GM12878 (cell line): ENCODE data around the gene PRKN. TPM values are rescaled to one million over a fixed set of nuclear protein-coding genes. Genes with fewer than 3 reads are reported as not detected.
A peak's percentile ranks its signal among the peaks of the same experiment; 100 is the strongest.

Experiments used
- ATAC-seq: fragments of 200-7000 bp; cut with Tn5 transposase; 3 replicates; pipeline ENCODE4 v1.9.1; 2020; ENCODE audit warnings: mild to moderate bottlenecking, moderate library complexity
- BruUV-seq: library from RNA; stranded (reverse); fragments of 400-500 nt; replicated peaks from 2 replicates; lab custom pipeline; 2021; lab: Mats Ljungman, UMichigan
- CTCF ChIA-PET: fragments of 300-600 bp; sonication (Branson Sonifier 250); formaldehyde crosslinking; extraction: SDS; loops from one replicate; lab custom pipeline; 2021; ENCODE audit warnings: inconsistent platforms; lab: Yijun Ruan, JAX
- POLR2A ChIA-PET: fragments of 350-600 bp; formaldehyde crosslinking; extraction: SDS; loops from one replicate; lab custom pipeline; 2021; ENCODE audit warnings: inconsistent platforms; lab: Charles Lee
- RAD21 ChIA-PET: fragments of 300-600 bp; sonication (Branson Sonifier 250); formaldehyde crosslinking; loops from one replicate; lab custom pipeline; 2023; ENCODE audit warnings: antibody characterized with exemption; ENCODE audit not compliant: unreplicated experiment; lab: Charles Lee
- SMC1A ChIA-PET: fragments of 300-600 bp; sonication (Branson Sonifier 250); formaldehyde crosslinking; loops from one replicate; lab custom pipeline; 2023; ENCODE audit not compliant: unreplicated experiment, uncharacterized antibody; lab: Charles Lee
- DNase-seq: peaks from one replicate; pipeline ENCODE4 v3.0.0-alpha.2; 2011; ENCODE audit warnings: low read depth, low spot score
- FAIRE-seq: peaks from 3 replicates; lab custom pipeline; 2011; peaks lifted over from hg19 to GRCh38; lab: Jason Lieb, UNC
- H2AFZ ChIP-seq: 2 replicates; pipeline ENCODE4 v1.6.0; 2011; ENCODE audit warnings: low read depth, low read length, control low read depth; ENCODE audit not compliant: control insufficient read depth
- H3K27ac ChIP-seq: 2 replicates; pipeline ENCODE4 v1.5.1; 2011; ENCODE audit warnings: control low read depth; ENCODE audit not compliant: control insufficient read depth, insufficient read depth
- H3K27me3 ChIP-seq, 2 experiments: replicated peaks in 1 of 2; 2 replicates each; pipeline versions ENCODE4 v1.6.0 to v1.6.1; 2011; ENCODE audit warnings: low read length in 1 of 2; ENCODE audit not compliant: control insufficient read depth in 2 of 2, insufficient read depth in 2 of 2
- H3K36me3 ChIP-seq, 2 experiments: 2 replicates each; pipeline ENCODE4 v1.5.1; 2011; ENCODE audit warnings: low read length in 1 of 2; ENCODE audit not compliant: control insufficient read depth in 2 of 2, insufficient read depth in 2 of 2
- H3K4me1 ChIP-seq: 2 replicates; pipeline ENCODE4 v1.6.1; 2011; ENCODE audit warnings: mild to moderate bottlenecking, low read length, moderate library complexity, mixed read lengths; ENCODE audit not compliant: control insufficient read depth, insufficient read depth
- H3K4me2 ChIP-seq: 2 replicates; pipeline ENCODE4 v1.6.0; 2011; ENCODE audit warnings: control low read depth; ENCODE audit not compliant: control insufficient read depth, insufficient read depth
- H3K4me3 ChIP-seq: fragments of 200-600 bp; sonication (generic); 2 replicates; pipeline ENCODE4 v1.5.1; 2016
- H3K79me2 ChIP-seq: 2 replicates; pipeline ENCODE4 v1.6.0; 2011; ENCODE audit warnings: low read length; ENCODE audit not compliant: control insufficient read depth, insufficient read depth
- H3K9ac ChIP-seq: 2 replicates; pipeline ENCODE4 v1.8.0; 2011; ENCODE audit warnings: low read length, control low read depth, mixed read lengths; ENCODE audit not compliant: control insufficient read depth, insufficient read depth
- H3K9me3 ChIP-seq: replicated peaks from 3 replicates; pipeline ENCODE4 v1.5.1; 2011; ENCODE audit warnings: mild to moderate bottlenecking, low read length; ENCODE audit not compliant: control insufficient read depth, insufficient read depth
- H4K20me1 ChIP-seq: 2 replicates; pipeline ENCODE4 v1.6.0; 2011; ENCODE audit not compliant: control insufficient read depth, insufficient read depth
- CREB1 ChIP-seq: IDR thresholded peaks from 2 replicates; pipeline ENCODE4 v1.6.1; 2012; ENCODE audit warnings: low read depth, mild to moderate bottlenecking, inconsistent platforms
- E2F4 ChIP-seq: IDR thresholded peaks from 2 replicates; pipeline ENCODE4 v1.6.1; 2012; ENCODE audit warnings: low read depth, low read length, improper control_type of control experiment
- IRF4 ChIP-seq: IDR thresholded peaks from 2 replicates; pipeline ENCODE4 v1.6.1; 2011; ENCODE audit warnings: low read depth, low read length
- KDM1A ChIP-seq: fragments of 200-600 bp; sonication (generic); IDR thresholded peaks from 2 replicates; pipeline ENCODE4 v1.6.1; 2016; ENCODE audit warnings: borderline replicate concordance
- MTA3 ChIP-seq: IDR thresholded peaks from 2 replicates; pipeline ENCODE4 v1.6.1; 2012; ENCODE audit warnings: low read length, inconsistent platforms, borderline replicate concordance
- NFYA ChIP-seq: IDR thresholded peaks from 2 replicates; pipeline ENCODE4 v1.6.1; 2011; ENCODE audit warnings: low read depth, mild to moderate bottlenecking, low read length, improper control_type of control experiment, borderline replicate concordance
- NR2C1 ChIP-seq: fragments of 450-650 bp; IDR thresholded peaks from 2 replicates; pipeline ENCODE4 v1.6.1; 2017; ENCODE audit warnings: antibody characterized with exemption, mild to moderate bottlenecking, moderate library complexity
- PAX8 ChIP-seq: fragments of 450-650 bp; IDR thresholded peaks from 2 replicates; pipeline ENCODE4 v1.6.1; 2017; ENCODE audit warnings: mild to moderate bottlenecking, moderate library complexity
- RBBP5 ChIP-seq: fragments of 200-600 bp; sonication (generic); conservative IDR thresholded peaks from 2 replicates; pipeline ENCODE4 v1.6.1; 2016
- RFX5 ChIP-seq: IDR thresholded peaks from 2 replicates; pipeline ENCODE4 v1.6.1; 2011; ENCODE audit warnings: low read depth, low read length, improper control_type of control experiment
- SMAD5 ChIP-seq: IDR thresholded peaks from 2 replicates; pipeline ENCODE4 v1.6.1; 2016; ENCODE audit warnings: antibody characterized with exemption, low read depth
- SRF ChIP-seq, 2 experiments: IDR thresholded peaks; 2 replicates each; pipeline ENCODE4 v1.6.1; 2011; ENCODE audit warnings: low read depth in 2 of 2, low read length in 2 of 2, mild to moderate bottlenecking in 1 of 2, moderate library complexity in 1 of 2
- YY1 ChIP-seq: IDR thresholded peaks from 2 replicates; pipeline ENCODE4 v1.6.1; 2011; ENCODE audit warnings: low read depth, mild to moderate bottlenecking, low read length
- ZNF24 ChIP-seq: fragments of 450-650 bp; IDR thresholded peaks from 2 replicates; pipeline ENCODE4 v1.6.1; 2017; ENCODE audit warnings: antibody characterized with exemption, mild to moderate bottlenecking
- ZNF687 ChIP-seq: fragments of 450-650 bp; IDR thresholded peaks from 2 replicates; pipeline ENCODE4 v1.6.1; 2017; ENCODE audit warnings: mild to moderate bottlenecking, moderate library complexity
- WGBS: methylation state at CpG from one replicate; pipeline ENCODE4 v1.1.6; 2016; ENCODE audit warnings: low lambda C conversion rate; ENCODE audit not compliant: insufficient replicate concordance, insufficient coverage; ENCODE audit errors: missing lambda C conversion rate; 5-methylcytosine and 5-hydroxymethylcytosine counted together
- in situ Hi-C: fragments of 300-500 bp; cut with MboI; formaldehyde crosslinking; loops from 9 replicates; pipeline ENCODE4 v1.14.3; 2018; ENCODE audit warnings: mixed read lengths
- intact Hi-C: fragments of 100-400 bp; cut with micrococcal nuclease; formaldehyde crosslinking; loops from one replicate; pipeline ENCODE4 v1.14.2; 2022; ENCODE audit not compliant: unreplicated experiment
- polyA plus RNA-seq, 11 experiments: library from polyadenylated mRNA; depleted of rRNA in 4 of 11; unstranded in 6 of 11; stranded (reverse) in 5 of 11; fragments of >200 nt; fragmentation: Nextera tagmentation in 4 of 11; fragmentation: Illumina TruSeq in 1 of 11; extraction: Ambion mirVana in 4 of 11; extraction: Trizol in 1 of 11; gene quantifications; 1 replicate in 1 of 11; 2 replicates in 10 of 11; pipeline versions ENCODE4 v1.2.1 to v1.2.3, GENCODE V29; 2011 to 2016; ENCODE audit warnings: inconsistent platforms in 2 of 11, missing spikeins in 2 of 11, low read depth in 1 of 11
- total RNA-seq, 4 experiments: library from RNA; depleted of rRNA in 3 of 4; stranded (reverse); fragments of >200 nt in 3 of 4; fragmentation: Illumina TruSeq in 1 of 4; extraction: Trizol in 1 of 4; gene quantifications; 2 replicates each; pipeline versions ENCODE4 v1.2.1 to v1.2.3, GENCODE V29; 2013 to 2021

The PRKN gene
- total and polyA plus RNA-seq, 10 of the 15 experiments (the other 5 are each of a cell fraction or from before 2014, with no cell fraction given): 0.06 to 0.09 TPM; not detected in 8

- POLR2A ChIA-PET: no interaction called here
- SMC1A ChIA-PET: no interaction called here
- no peaks in the 10 kb centered on the region for H3K9me3 ChIP-seq
- H2AFZ ChIP-seq: no peak overlapping the region
- no peak for ATAC-seq
- no peaks in the 10 kb centered on the region for H3K36me3 ChIP-seq
- intact Hi-C loops: no loop called here
- H3K27ac ChIP-seq: no peak overlapping the region
- TF ChIP-seq CREB1 (no peak), KDM1A (no peak), RBBP5 (no peak), NFYA (no peak), PAX8 (no peak), NR2C1 (no peak), RFX5 (no peak), SMAD5 (no peak), SRF (IDR thresholded peaks at IDR 0.05; ENCODE audit: low read depth in 2 of 2, low read length in 2 of 2) (no peak)
- no peaks in the 10 kb centered on the region for H3K27me3 ChIP-seq
- no peak overlapping the region for H3K9ac ChIP-seq
- no TSS peak for BruUV-seq
- no peak for FAIRE-seq
- 50% methylated on average over 9 of the region's 9 CpGs for WGBS
- RAD21 ChIA-PET: no interaction called here
- no peak overlapping the region for H3K4me3 ChIP-seq
- CTCF ChIA-PET: no interaction called here
- no peak for DNase-seq
- in situ Hi-C loops: no loop called here
- H3K79me2 ChIP-seq: no peaks in the 10 kb centered on the region
- no peak overlapping the region for H3K4me2 ChIP-seq
- no peaks in the 10 kb centered on the region for H4K20me1 ChIP-seq
- no peaks in the 10 kb centered on the region for H3K4me1 ChIP-seq
Measured at GRCh38 chr6:162165479-162165878, 562.1 kb downstream of the PRKN start.

- ChIA-PET RAD21 (no interaction called here), SMC1A (no interaction called here), POLR2A (no interaction called here), CTCF (no interaction called here)
- H3K27me3 ChIP-seq: no peaks in the 10 kb centered on the region
- H3K36me3 ChIP-seq: no peaks in the 10 kb centered on the region
- no TSS peak for BruUV-seq
- H3K4me2 ChIP-seq: no peak overlapping the region
- H3K79me2 ChIP-seq: no peaks in the 10 kb centered on the region
- no peaks in the 10 kb centered on the region for H3K9me3 ChIP-seq
- ATAC-seq: peak; percentile 89
- DNase-seq: peak; percentile 27
- 2% methylated on average over 3 of the region's 3 CpGs for WGBS
- FAIRE-seq: no peak
- H3K27ac ChIP-seq: no peak overlapping the region
- no peaks in the 10 kb centered on the region for H3K4me1 ChIP-seq
- no peaks in the 10 kb centered on the region for H4K20me1 ChIP-seq
- in situ Hi-C loops (no loop called here), intact Hi-C loops (no loop called here)
- no peak overlapping the region for H3K4me3 ChIP-seq
- no peak overlapping the region for H2AFZ ChIP-seq
- no peak overlapping the region for H3K9ac ChIP-seq
- no peak for TF ChIP-seq ZNF687
- TF ChIP-seq ZNF24: no peak
- TF ChIP-seq YY1: no peak
- no peak for TF ChIP-seq KDM1A
- TF ChIP-seq MTA3: no peak
- no peak for TF ChIP-seq E2F4
- TF ChIP-seq IRF4: peak; percentile 42; the same call in 1 of the 2 replicates
Measured at GRCh38 chr6:162157167-162157870, 570.2 kb downstream of the PRKN start.
